ENCODE results near the gene RETREG2.

Gene RETREG2

GRCh38 chr2:219204425-219205164 is 26.5 kb downstream of the RETREG2 start:
- H3K9me3 ChIP-seq (ENCODE audit: control insufficient read depth, low read length): no peaks in the 10 kb centered on the region
- peaks cover 8% of the 10 kb centered on the region for H3K79me1 ChIP-seq (replicated peaks; ENCODE audit: low read length, poor library complexity, severe bottlenecking)
- H3K4me1 ChIP-seq (ENCODE audit: control insufficient read depth, insufficient read depth, low read depth, low read length): peaks cover 14% of the 10 kb centered on the region
- no peak overlapping the region for H3K4ac ChIP-seq (ENCODE audit: low read depth in 1 of 2, low read length in 2 of 2)
- H3K18ac ChIP-seq (ENCODE audit: low read depth in 1 of 2, low read length in 2 of 2): no peak overlapping the region
- 85% methylated on average over 7 of the region's 7 CpGs for WGBS
- H3K23ac ChIP-seq (ENCODE audit: low read length in 2 of 2): no peak overlapping the region
- no peak overlapping the region for H2BK12ac ChIP-seq (ENCODE audit: low read length in 2 of 2)
- H3K9ac ChIP-seq (ENCODE audit: low read length): no peak overlapping the region
- H4K8ac ChIP-seq (ENCODE audit: low read length): no peak overlapping the region
- H4K91ac ChIP-seq (ENCODE audit: low read length): no peak overlapping the region
- no peak overlapping the region for H3K4me2 ChIP-seq (ENCODE audit: low read length, poor library complexity, severe bottlenecking)
- H2AFZ ChIP-seq (ENCODE audit: low read depth, low read length): no peak overlapping the region
- H3K27ac ChIP-seq (ENCODE audit: low read length, poor library complexity, severe bottlenecking): no peak overlapping the region
- no peak overlapping the region for H2BK5ac ChIP-seq (ENCODE audit: low read depth, low read length, poor library complexity, severe bottlenecking)
- H3K27me3 ChIP-seq (ENCODE audit: control insufficient read depth in 1 of 2, insufficient read depth in 1 of 2, low read length in 2 of 2): peaks cover 1 to 3% of the 10 kb centered on the region in 2 experiments
- no peak for DNase-seq
- no peak overlapping the region for H2BK15ac ChIP-seq (ENCODE audit: low read depth, poor library complexity, severe bottlenecking)
- no peak overlapping the region for H3K14ac ChIP-seq (ENCODE audit: low read length in 2 of 2)
- H2AK5ac ChIP-seq (ENCODE audit: low read length, severe bottlenecking): no peak overlapping the region
- no peak overlapping the region for H3K4me3 ChIP-seq (ENCODE audit: insufficient read depth in 1 of 2, low read depth in 1 of 2, low read length in 2 of 2)
- no peak overlapping the region for H2BK120ac ChIP-seq (ENCODE audit: low read depth, low read length)
- peaks cover 15 to 19% of the 10 kb centered on the region in 2 experiments for H3K36me3 ChIP-seq (ENCODE audit: control insufficient read depth in 1 of 2, insufficient read depth in 2 of 2, low read depth in 1 of 2, low read length in 2 of 2)

DNA sequence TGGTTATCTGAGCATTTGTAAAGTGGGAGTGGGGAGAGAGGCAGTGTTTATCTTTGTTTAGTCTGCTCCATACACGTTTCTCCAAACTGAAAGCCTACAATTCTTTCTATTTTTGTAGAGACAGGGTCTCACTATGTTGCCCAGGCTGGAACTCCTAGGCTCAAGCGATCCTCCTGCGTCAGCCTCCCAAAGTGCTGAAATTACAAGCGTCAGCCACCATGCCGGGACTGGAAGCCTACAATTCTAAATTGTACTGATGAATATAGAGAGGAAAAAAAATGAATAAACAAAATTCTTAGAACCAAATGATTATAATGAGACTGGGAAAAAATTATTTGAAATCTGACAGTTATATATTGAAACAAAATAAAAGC is 27.1 kb downstream of the RETREG2 start:
- Histone ChIP-seq H3K18ac (ENCODE audit: low read depth in 1 of 2, low read length in 2 of 2) (no peak overlapping the region), H2BK5ac (ENCODE audit: low read depth, low read length, poor library complexity, severe bottlenecking) (no peak overlapping the region), H4K91ac (ENCODE audit: low read length) (no peak overlapping the region), H2BK15ac (ENCODE audit: low read depth, poor library complexity, severe bottlenecking) (no peak overlapping the region), H3K27me3 (ENCODE audit: control insufficient read depth in 1 of 2, insufficient read depth in 1 of 2, low read length in 2 of 2) (no peaks in the 10 kb centered on the region), H2BK12ac (ENCODE audit: low read length in 2 of 2) (no peak overlapping the region), H3K4me1 (ENCODE audit: control insufficient read depth, insufficient read depth, low read depth, low read length) (peaks cover 14% of the 10 kb centered on the region), H2AK5ac (ENCODE audit: low read length, severe bottlenecking) (no peak overlapping the region), H3K27ac (ENCODE audit: low read length, poor library complexity, severe bottlenecking) (no peak overlapping the region), H3K9ac (ENCODE audit: low read length) (no peak overlapping the region), H3K4ac (ENCODE audit: low read depth in 1 of 2, low read length in 2 of 2) (no peak overlapping the region), H4K8ac (ENCODE audit: low read length) (no peak overlapping the region), H3K23ac (ENCODE audit: low read length in 2 of 2) (no peak overlapping the region), H3K14ac (ENCODE audit: low read length in 2 of 2) (no peak overlapping the region), H2BK120ac (ENCODE audit: low read depth, low read length) (no peak overlapping the region), H3K4me2 (ENCODE audit: low read length, poor library complexity, severe bottlenecking) (no peak overlapping the region), H3K4me3 (ENCODE audit: insufficient read depth in 1 of 2, low read depth in 1 of 2, low read length in 2 of 2) (no peak overlapping the region), H2AFZ (ENCODE audit: low read depth, low read length) (no peak overlapping the region), H3K36me3 (ENCODE audit: control insufficient read depth in 1 of 2, insufficient read depth in 2 of 2, low read depth in 1 of 2, low read length in 2 of 2) (peaks cover 21 to 25% of the 10 kb centered on the region in 2 experiments), H3K79me1 (replicated peaks; ENCODE audit: low read length, poor library complexity, severe bottlenecking) (peaks cover 8% of the 10 kb centered on the region), H3K9me3 (ENCODE audit: control insufficient read depth, low read length) (no peaks in the 10 kb centered on the region)
- no peak for DNase-seq
- 100% methylated on average over 3 of the region's 5 CpGs for WGBS

DNA sequence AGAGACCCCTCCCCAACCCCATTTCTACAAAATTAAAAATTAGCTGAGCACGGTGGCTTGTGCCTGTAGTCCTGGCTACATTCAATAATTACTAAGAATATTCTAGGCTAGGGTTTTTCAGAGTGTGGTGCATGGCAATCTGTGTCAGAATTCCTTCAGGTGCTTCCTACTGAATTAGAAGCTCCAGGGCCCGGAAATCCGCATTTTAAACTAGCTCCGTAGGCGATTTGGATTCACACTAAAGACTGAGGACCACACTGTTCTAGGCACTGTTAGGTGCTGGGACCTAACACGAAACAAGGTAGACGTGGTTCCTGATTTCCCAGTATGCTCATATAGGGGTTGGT is 27.9 kb downstream of the RETREG2 start:
- WGBS: 32% methylated on average over 6 of the region's 7 CpGs
- no peak for DNase-seq
- H3K9ac ChIP-seq (ENCODE audit: low read length): peak overlapping the region; percentile 90
- peak overlapping the region in 1 of 2 experiments; percentile 87 for H3K4me3 ChIP-seq (ENCODE audit: insufficient read depth in 1 of 2, low read depth in 1 of 2, low read length in 2 of 2)
- H3K18ac ChIP-seq (ENCODE audit: low read depth in 1 of 2, low read length in 2 of 2): peak overlapping the region in 1 of 2 experiments; percentile 15
- peak overlapping the region in 1 of 2 experiments; percentile 2 for H3K4ac ChIP-seq (ENCODE audit: low read depth in 1 of 2, low read length in 2 of 2)
- H3K23ac ChIP-seq (ENCODE audit: low read length in 2 of 2): no peak overlapping the region
- H3K36me3 ChIP-seq (ENCODE audit: control insufficient read depth in 1 of 2, insufficient read depth in 2 of 2, low read depth in 1 of 2, low read length in 2 of 2): peaks cover 29 to 33% of the 10 kb centered on the region in 2 experiments
- H3K14ac ChIP-seq (ENCODE audit: low read length in 2 of 2): peak overlapping the region in 1 of 2 experiments; percentile 0
- H2BK5ac ChIP-seq (ENCODE audit: low read depth, low read length, poor library complexity, severe bottlenecking): no peak overlapping the region
- H2BK12ac ChIP-seq (ENCODE audit: low read length in 2 of 2): no peak overlapping the region
- no peak overlapping the region for H2BK15ac ChIP-seq (ENCODE audit: low read depth, poor library complexity, severe bottlenecking)
- peaks cover 14% of the 10 kb centered on the region for H3K4me1 ChIP-seq (ENCODE audit: control insufficient read depth, insufficient read depth, low read depth, low read length)
- no peak overlapping the region for H3K27ac ChIP-seq (ENCODE audit: low read length, poor library complexity, severe bottlenecking)
- H2AFZ ChIP-seq (ENCODE audit: low read depth, low read length): peak overlapping the region; percentile 66
- no peak overlapping the region for H2AK5ac ChIP-seq (ENCODE audit: low read length, severe bottlenecking)
- H4K91ac ChIP-seq (ENCODE audit: low read length): no peak overlapping the region
- H3K4me2 ChIP-seq (ENCODE audit: low read length, poor library complexity, severe bottlenecking): peak overlapping the region; percentile 55
- no peaks in the 10 kb centered on the region for H3K9me3 ChIP-seq (ENCODE audit: control insufficient read depth, low read length)
- H3K27me3 ChIP-seq (ENCODE audit: control insufficient read depth in 1 of 2, insufficient read depth in 1 of 2, low read length in 2 of 2): no peaks in the 10 kb centered on the region
- H2BK120ac ChIP-seq (ENCODE audit: low read depth, low read length): no peak overlapping the region
- no peak overlapping the region for H4K8ac ChIP-seq (ENCODE audit: low read length)
- H3K79me1 ChIP-seq (replicated peaks; ENCODE audit: low read length, poor library complexity, severe bottlenecking): peaks cover 8% of the 10 kb centered on the region

DNA sequence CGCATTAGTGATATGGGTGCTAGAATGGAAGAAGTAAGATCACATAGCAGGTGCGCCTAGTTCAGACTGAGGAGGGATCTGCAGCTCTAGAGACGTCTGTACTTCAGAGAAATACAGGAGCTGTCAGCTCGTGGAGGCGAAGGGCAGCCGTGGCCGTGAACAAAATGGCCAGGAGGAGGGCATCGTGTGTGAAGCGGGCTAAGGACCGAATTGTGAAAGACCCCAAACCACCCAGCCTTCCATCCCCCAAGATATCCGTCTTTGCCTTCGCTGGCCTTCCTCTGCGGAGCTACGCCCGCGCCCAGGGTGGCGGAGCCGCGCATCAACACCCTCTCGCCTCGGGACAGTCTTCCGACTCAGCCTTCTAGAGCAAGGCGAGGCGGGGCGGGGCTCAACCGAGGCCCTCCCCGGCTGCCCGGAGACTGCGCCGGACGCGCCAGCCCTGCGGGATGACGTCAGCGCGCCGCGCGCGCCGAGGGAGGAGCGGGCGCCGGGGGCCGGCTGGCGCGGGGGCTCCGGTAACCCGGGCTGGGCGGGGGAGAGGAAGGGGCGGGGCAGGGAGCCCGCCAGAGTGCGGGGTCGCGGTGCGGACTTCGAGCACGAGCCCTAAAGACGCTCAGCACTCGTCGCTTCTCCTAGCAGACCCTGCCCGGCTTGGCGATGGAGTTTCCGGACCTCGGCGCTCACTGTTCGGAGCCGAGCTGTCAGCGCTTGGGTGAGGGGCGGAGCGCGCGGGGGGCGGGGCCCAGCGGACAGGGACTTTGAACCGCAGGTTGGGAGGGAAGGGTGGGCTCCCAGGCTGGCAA is 28.5 kb downstream of the RETREG2 start, which contains the start of gene ZFAND2B:
TSS of gene ZFAND2B (plus strand) at position 455 of the 806 bp plus-strand sequence. CDS start at position 661, 206 bp downstream.
- Histone ChIP-seq H2BK15ac (ENCODE audit: low read depth, poor library complexity, severe bottlenecking) (peak within 1 kb of the TSS; percentile 93), H3K18ac (ENCODE audit: low read depth in 1 of 2, low read length in 2 of 2) (peak within 1 kb of the TSS; percentile 67 to 86), H3K9ac (ENCODE audit: low read length) (peak within 1 kb of the TSS; percentile 90), H3K4me1 (ENCODE audit: control insufficient read depth, insufficient read depth, low read depth, low read length) (peaks cover 14% of the 10 kb centered on the region), H3K79me1 (replicated peaks; ENCODE audit: low read length, poor library complexity, severe bottlenecking) (peaks cover 8% of the 10 kb centered on the region), H2AK5ac (ENCODE audit: low read length, severe bottlenecking) (peak within 1 kb of the TSS; percentile 31), H3K4ac (ENCODE audit: low read depth in 1 of 2, low read length in 2 of 2) (peak within 1 kb of the TSS; percentile 55 to 83), H3K23ac (ENCODE audit: low read length in 2 of 2) (no peak within 1 kb of the TSS), H4K91ac (ENCODE audit: low read length) (peak within 1 kb of the TSS; percentile 62), H2BK5ac (ENCODE audit: low read depth, low read length, poor library complexity, severe bottlenecking) (peak within 1 kb of the TSS; percentile 46), H2AFZ (ENCODE audit: low read depth, low read length) (peak within 1 kb of the TSS; percentile 66), H3K4me3 (ENCODE audit: insufficient read depth in 1 of 2, low read depth in 1 of 2, low read length in 2 of 2) (peak within 1 kb of the TSS; percentile 76 to 87), H2BK120ac (ENCODE audit: low read depth, low read length) (no peak within 1 kb of the TSS), H3K4me2 (ENCODE audit: low read length, poor library complexity, severe bottlenecking) (peak within 1 kb of the TSS; percentile 55), H3K14ac (ENCODE audit: low read length in 2 of 2) (peak within 1 kb of the TSS in 1 of 2 experiments; percentile 64), H3K27me3 (ENCODE audit: control insufficient read depth in 1 of 2, insufficient read depth in 1 of 2, low read length in 2 of 2) (no peaks in the 10 kb centered on the region), H3K27ac (ENCODE audit: low read length, poor library complexity, severe bottlenecking) (peak within 1 kb of the TSS; percentile 89), H2BK12ac (ENCODE audit: low read length in 2 of 2) (peak within 1 kb of the TSS; percentile 14 to 81), H4K8ac (ENCODE audit: low read length) (peak within 1 kb of the TSS; percentile 33), H3K9me3 (ENCODE audit: control insufficient read depth, low read length) (no peaks in the 10 kb centered on the region), H3K36me3 (ENCODE audit: control insufficient read depth in 1 of 2, insufficient read depth in 2 of 2, low read depth in 1 of 2, low read length in 2 of 2) (peaks cover 29 to 38% of the 10 kb centered on the region in 2 experiments)
- DNase-seq: peak; percentile 92
- WGBS: 1% methylated on average over 56 of the region's 76 CpGs

All from mesenchymal stem cell (in vitro differentiated cells and primary cell).